Thyroid gland (tissue), 4 donors: ENCODE measurements around the gene SND1. TPM values are rescaled to one million over a fixed set of nuclear protein-coding genes. Genes with fewer than 3 reads are reported as not detected.

Experiments
- DNase-seq, 2 donors: peaks; one replicate each; pipeline ENCODE4 v3.0.0-alpha.2; 2019
- H3K27ac ChIP-seq, 3 donors: fragments of 200-600 bp; sonication (generic); 1 replicate in 2 of 3; 2 replicates in 1 of 3; pipeline ENCODE4 v1.5.1; 2016 to 2019; ENCODE audit warnings: mild to moderate bottlenecking in 1 of 3, moderate library complexity in 1 of 3
- H3K27me3 ChIP-seq: fragments of 200-600 bp; sonication (generic); one replicate; pipeline ENCODE4 v1.5.1; 2019
- H3K36me3 ChIP-seq, 2 donors: fragments of 200-600 bp; sonication (generic); one replicate each; pipeline ENCODE4 v1.5.1; 2016 to 2019
- H3K4me1 ChIP-seq, 2 donors: fragments of 200-600 bp; sonication (generic); one replicate each; pipeline ENCODE4 v1.5.1; 2017 to 2019
- H3K4me3 ChIP-seq, 3 donors: fragments of 200-600 bp; sonication (generic); replicated peaks in 1 of 3; 1 replicate in 2 of 3; 2 replicates in 1 of 3; pipeline ENCODE4 v1.5.1; 2016; ENCODE audit warnings: mild to moderate bottlenecking in 1 of 3
- H3K9me3 ChIP-seq: fragments of 200-600 bp; sonication (generic); one replicate; pipeline ENCODE4 v1.5.1; 2017
- CTCF ChIP-seq, 6 experiments: fragments of 200-600 bp in 3 of 6; fragments of 450-650 bp in 3 of 6; sonication (generic) in 3 of 6; IDR thresholded peaks; one replicate each; pipeline ENCODE4 v1.5.1; 2016 to 2019; ENCODE audit warnings: antibody characterized with exemption in 6 of 6, mild to moderate bottlenecking in 2 of 6, inconsistent platforms in 1 of 6, moderate library complexity in 1 of 6
- POLR2A ChIP-seq, 2 donors: fragments of 450-650 bp; IDR thresholded peaks; one replicate each; pipeline ENCODE4 v1.6.1; 2017; ENCODE audit warnings: antibody characterized with exemption in 2 of 2, mild to moderate bottlenecking in 2 of 2, moderate library complexity in 1 of 2
- WGBS, 2 donors: methylation state at CpG; one replicate each; pipeline ENCODE4 v1.1.5; 2017; 5-methylcytosine and 5-hydroxymethylcytosine counted together
- intact Hi-C: fragments of 100-400 bp; cut with DNase I; formaldehyde crosslinking; loops from one replicate; pipeline ENCODE4 v1.15.1; 2023
- total RNA-seq, 4 donors: library from RNA; depleted of rRNA; stranded (reverse); fragments of >200 nt; gene quantifications; one replicate each; pipeline ENCODE4 v1.2.3, GENCODE V29; 2016

SND1 gene
- total RNA-seq, 4 donors from 2014 or later, result 126 to 167 (median 144) TPM

- peaks cover 46 to 50% of the 10 kb centered on the region in 2 donors for H3K4me1 ChIP-seq
- TF ChIP-seq CTCF (IDR thresholded peaks at IDR 0.05), result no peak
- no peak for TF ChIP-seq POLR2A (IDR thresholded peaks at IDR 0.05)
- no peak overlapping the region for H3K4me3 ChIP-seq
- no peaks in the 10 kb centered on the region for H3K27me3 ChIP-seq
- no peaks in the 10 kb centered on the region for H3K36me3 ChIP-seq
- no peak for DNase-seq
- H3K9me3 ChIP-seq, result no peaks in the 10 kb centered on the region
- H3K27ac ChIP-seq, result no peak overlapping the region
- WGBS, 2 donors, result 96% methylated on average over 3 of the region's 3 CpGs
- intact Hi-C loops, result no loop called here
Measured at GRCh38 chr7:127847641-127848040, 195.6 kb downstream of the SND1 start.

- TF ChIP-seq CTCF (IDR thresholded peaks at IDR 0.05), result no peak
- TF ChIP-seq POLR2A (IDR thresholded peaks at IDR 0.05), result no peak
- DNase-seq, result no peak
- Histone ChIP-seq H3K27me3 (no peaks in the 10 kb centered on the region), H3K36me3 (no peaks in the 10 kb centered on the region), H3K27ac (no peak overlapping the region), H3K4me1 (peaks cover 46 to 48% of the 10 kb centered on the region in 2 donors), H3K4me3 (no peak overlapping the region), H3K9me3 (no peaks in the 10 kb centered on the region)
- intact Hi-C loops, result no loop called here
- 95 to 100% methylated on average over 2 of the region's 2 CpGs for WGBS, 2 donors
Measured at GRCh38 chr7:127848241-127848640, 196.2 kb downstream of the SND1 start.

- DNase-seq, result no peak
- no peak for TF ChIP-seq POLR2A (IDR thresholded peaks at IDR 0.05)
- TF ChIP-seq CTCF (IDR thresholded peaks at IDR 0.05), result no peak
- Histone ChIP-seq H3K27ac (no peak overlapping the region), H3K36me3 (no peaks in the 10 kb centered on the region), H3K27me3 (no peaks in the 10 kb centered on the region), H3K4me3 (no peak overlapping the region), H3K9me3 (no peaks in the 10 kb centered on the region), H3K4me1 (peaks cover 26 to 30% of the 10 kb centered on the region in 2 donors)
- WGBS, 2 donors, result 74 to 85% methylated on average over 3 of the region's 3 CpGs
- intact Hi-C loops, result no loop called here
Measured at GRCh38 chr7:127850195-127850594, 198.2 kb downstream of the SND1 start.

GRCh38 chr7:127854383-127854782, 202.4 kb downstream of the SND1 start:
- no peak for TF ChIP-seq POLR2A (IDR thresholded peaks at IDR 0.05)
- no peak for TF ChIP-seq CTCF (IDR thresholded peaks at IDR 0.05)

GRCh38 chr7:127857464-127857841, 205.5 kb downstream of the SND1 start:
- no peaks in the 10 kb centered on the region for H3K9me3 ChIP-seq
- H3K4me1 ChIP-seq, result no peaks in the 10 kb centered on the region
- intact Hi-C loops, result no loop called here
- no peak for TF ChIP-seq CTCF (IDR thresholded peaks at IDR 0.05)
- no peak for TF ChIP-seq POLR2A (IDR thresholded peaks at IDR 0.05)
- no peak for DNase-seq
- no peaks in the 10 kb centered on the region for H3K36me3 ChIP-seq
- no peak overlapping the region for H3K4me3 ChIP-seq
- H3K27ac ChIP-seq, result no peak overlapping the region
- no peaks in the 10 kb centered on the region for H3K27me3 ChIP-seq
- WGBS, 2 donors, result 95 to 98% methylated on average over 4 of the region's 4 CpGs

More at GRCh38 chr7:127854383-127854782, 202.4 kb downstream of the SND1 start:
- Histone ChIP-seq H3K4me3 (no peak overlapping the region), H3K27me3 (no peaks in the 10 kb centered on the region), H3K27ac (no peak overlapping the region), H3K36me3 (no peaks in the 10 kb centered on the region), H3K4me1 (no peaks in the 10 kb centered on the region), H3K9me3 (no peaks in the 10 kb centered on the region)
- WGBS, 2 donors, result 96 to 97% methylated on average over 2 of the region's 2 CpGs
- DNase-seq, result no peak
- intact Hi-C loops, result no loop called here
